Stomach (tissue), 9 donors: ENCODE data around the gene SCN5A. TPM values are rescaled to one million over a fixed set of nuclear protein-coding genes. Genes with fewer than 3 reads are reported as not detected.

Experiments
- DNase-seq, 2 donors: peaks; one replicate each; pipeline versions ENCODE4 v3.0.0 to v3.0.0-alpha.2; 2013 to 2019
- H3K27ac ChIP-seq, 5 donors: fragments of 200-600 bp in 4 of 5; sonication (generic) in 4 of 5; one replicate each; pipeline ENCODE4 v1.5.1; 2013 to 2019; ENCODE audit warnings: mild to moderate bottlenecking in 1 of 5, moderate library complexity in 1 of 5
- H3K27me3 ChIP-seq, 3 donors: fragments of 200-600 bp; sonication (generic); one replicate each; pipeline ENCODE4 v1.5.1; 2017 to 2019; ENCODE audit warnings: mixed run types in 1 of 3
- H3K36me3 ChIP-seq, 4 donors: fragments of 200-600 bp; sonication (generic); 1 replicate in 3 of 4; 2 replicates in 1 of 4; pipeline ENCODE4 v1.5.1; 2016 to 2019
- H3K4me1 ChIP-seq, 4 donors: fragments of 200-600 bp; sonication (generic); one replicate each; pipeline ENCODE4 v1.5.1; 2016 to 2019
- H3K4me3 ChIP-seq, 4 donors: fragments of 200-600 bp; sonication (generic) in 3 of 4; one replicate each; pipeline ENCODE4 v1.5.1; 2016 to 2019; ENCODE audit warnings: mild to moderate bottlenecking in 1 of 4
- H3K9me3 ChIP-seq, 4 donors: fragments of 200-600 bp; sonication (generic); one replicate each; pipeline ENCODE4 v1.5.1; 2016 to 2019
- EP300 ChIP-seq: sonication (generic); formaldehyde crosslinking; IDR thresholded peaks from one replicate; pipeline ENCODE4 v1.6.1; 2017; ENCODE audit warnings: antibody characterized with exemption
- POLR2A ChIP-seq, 4 donors: fragments of 450-650 bp; IDR thresholded peaks; one replicate each; pipeline ENCODE4 v1.6.1; 2016; ENCODE audit warnings: antibody characterized with exemption in 4 of 4, control low read depth in 2 of 4, mild to moderate bottlenecking in 1 of 4, moderate library complexity in 1 of 4
- POLR2AphosphoS5 ChIP-seq, 3 donors: sonication (generic); formaldehyde crosslinking; IDR thresholded peaks; one replicate each; pipeline ENCODE4 v1.6.1; 2016; ENCODE audit warnings: antibody characterized with exemption in 3 of 3
- WGBS, 5 donors: extraction: QIAGEN DNeasy Blood & Tissue Kit in 3 of 5; methylation state at CpG; one replicate each; pipeline versions ENCODE4 v1.1.5 to v1.1.7; 2013 to 2018; 5-methylcytosine and 5-hydroxymethylcytosine counted together
- intact Hi-C: fragments of 100-400 bp; cut with DNase I; formaldehyde crosslinking; loops from one replicate; pipeline ENCODE4 v1.15.1; 2023; ENCODE audit warnings: low total_unique reads
- polyA plus RNA-seq, 3 donors: library from polyadenylated mRNA; stranded (reverse); fragments of 200-250 nt; gene quantifications; one replicate each; pipeline ENCODE4 v1.2.3, GENCODE V29; 2013
- total RNA-seq, 5 donors: library from RNA; depleted of rRNA; stranded (reverse); fragments of >200 nt; gene quantifications; one replicate each; pipeline versions ENCODE4 v1.1.0 to v1.2.3, GENCODE V29; 2014 to 2016
- TF ChIP-seq, protein P1 (sequence below), 7 experiments: fragments of 450-650 bp in 4 of 7; fragments of 200-600 bp in 3 of 7; sonication (generic) in 3 of 7; IDR thresholded peaks; one replicate each; pipeline ENCODE4 v1.5.1; 2016 to 2019; ENCODE audit warnings: antibody characterized with exemption in 7 of 7, control low read depth in 2 of 7, mild to moderate bottlenecking in 1 of 7
- donor health status: healthy with polysubstance abuse.
- donor health status: Bipolar disorder and iron deficiency.
- donor health status: healthy.

The SCN5A gene
- total and polyA plus RNA-seq, 8 donors: 0.05 to 1.1 (median 0.10) TPM; not detected in 4

DNA sequence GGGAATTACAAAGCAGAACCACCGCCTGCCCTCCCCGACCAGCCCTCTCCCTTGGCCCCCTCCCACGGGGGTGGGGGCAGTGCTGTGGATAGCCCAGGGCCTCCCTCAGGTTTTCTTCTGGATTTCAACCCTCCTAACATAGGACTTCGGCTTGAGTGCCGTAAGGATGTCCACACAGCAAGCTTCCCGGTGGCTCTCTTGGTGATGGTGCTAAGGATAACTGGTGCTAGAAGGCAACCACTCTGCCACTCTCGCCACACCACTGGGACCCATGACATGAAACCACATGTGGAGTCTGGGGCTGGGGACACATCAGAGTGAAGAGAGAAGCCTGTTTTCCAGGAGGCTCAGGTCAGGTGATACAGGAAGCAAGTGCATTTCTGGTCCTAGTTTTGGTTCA, 35.4 kb downstream of the SCN5A start:
- H3K27ac ChIP-seq: no peak overlapping the region
- intact Hi-C loops: no loop called here
- 69 to 82% (median 76%) methylated on average over 7 of the region's 7 CpGs for WGBS, 5 donors
- no peaks in the 10 kb centered on the region for H3K27me3 ChIP-seq
- DNase-seq: no peak
- no peaks in the 10 kb centered on the region for H3K9me3 ChIP-seq
- no peaks in the 10 kb centered on the region for H3K36me3 ChIP-seq
- no peaks in the 10 kb centered on the region for H3K4me1 ChIP-seq
- no peak overlapping the region for H3K4me3 ChIP-seq
- TF ChIP-seq POLR2A (IDR thresholded peaks at IDR 0.05) (no peak), EP300 (no peak), POLR2AphosphoS5 (IDR thresholded peaks at IDR 0.05) (no peak)
- TF ChIP-seq, protein P1, sequence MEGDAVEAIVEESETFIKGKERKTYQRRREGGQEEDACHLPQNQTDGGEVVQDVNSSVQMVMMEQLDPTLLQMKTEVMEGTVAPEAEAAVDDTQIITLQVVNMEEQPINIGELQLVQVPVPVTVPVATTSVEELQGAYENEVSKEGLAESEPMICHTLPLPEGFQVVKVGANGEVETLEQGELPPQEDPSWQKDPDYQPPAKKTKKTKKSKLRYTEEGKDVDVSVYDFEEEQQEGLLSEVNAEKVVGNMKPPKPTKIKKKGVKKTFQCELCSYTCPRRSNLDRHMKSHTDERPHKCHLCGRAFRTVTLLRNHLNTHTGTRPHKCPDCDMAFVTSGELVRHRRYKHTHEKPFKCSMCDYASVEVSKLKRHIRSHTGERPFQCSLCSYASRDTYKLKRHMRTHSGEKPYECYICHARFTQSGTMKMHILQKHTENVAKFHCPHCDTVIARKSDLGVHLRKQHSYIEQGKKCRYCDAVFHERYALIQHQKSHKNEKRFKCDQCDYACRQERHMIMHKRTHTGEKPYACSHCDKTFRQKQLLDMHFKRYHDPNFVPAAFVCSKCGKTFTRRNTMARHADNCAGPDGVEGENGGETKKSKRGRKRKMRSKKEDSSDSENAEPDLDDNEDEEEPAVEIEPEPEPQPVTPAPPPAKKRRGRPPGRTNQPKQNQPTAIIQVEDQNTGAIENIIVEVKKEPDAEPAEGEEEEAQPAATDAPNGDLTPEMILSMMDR (IDR thresholded peaks at IDR 0.05): no peak

DNA sequence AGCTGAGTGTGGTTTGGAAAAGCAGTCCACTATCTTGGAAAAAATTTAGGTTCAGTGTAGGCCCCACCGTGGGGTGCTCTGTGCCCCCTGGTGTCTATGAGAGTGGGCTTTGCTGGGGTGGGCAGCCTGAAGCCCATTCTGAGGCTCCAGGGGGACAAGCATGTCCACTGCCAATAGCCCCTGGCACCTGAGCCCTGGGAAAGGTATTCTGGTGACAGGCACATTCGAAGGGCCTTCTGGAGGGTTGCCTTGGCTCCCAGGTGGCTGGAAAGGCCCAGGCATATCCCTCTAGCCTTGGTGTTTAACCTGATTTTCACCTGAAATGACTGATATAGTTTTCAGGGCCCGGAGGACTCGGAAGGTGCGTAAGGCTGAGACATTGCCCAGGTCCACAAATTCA, 36.1 kb downstream of the SCN5A start:
- TF ChIP-seq POLR2AphosphoS5 (IDR thresholded peaks at IDR 0.05) (no peak), POLR2A (IDR thresholded peaks at IDR 0.05) (no peak), EP300 (no peak)
- TF ChIP-seq, protein P1 (IDR thresholded peaks at IDR 0.05): no peak
- 81 to 91% (median 86%) methylated on average over 4 to 5 of the region's 5 CpGs for WGBS, 5 donors
- no peak for DNase-seq
- no peaks in the 10 kb centered on the region for H3K9me3 ChIP-seq
- intact Hi-C loops: no loop called here
- no peak overlapping the region for H3K27ac ChIP-seq
- H3K4me3 ChIP-seq: no peak overlapping the region
- no peaks in the 10 kb centered on the region for H3K36me3 ChIP-seq
- H3K27me3 ChIP-seq: no peaks in the 10 kb centered on the region
- no peaks in the 10 kb centered on the region for H3K4me1 ChIP-seq

GRCh38 chr3:38611866-38612265, 37.6 kb downstream of the SCN5A start:
- H3K27me3 ChIP-seq: no peaks in the 10 kb centered on the region
- no peaks in the 10 kb centered on the region for H3K4me1 ChIP-seq
- WGBS, 5 donors: 84 to 91% (median 88%) methylated on average over 4 of the region's 4 CpGs
- H3K9me3 ChIP-seq: no peaks in the 10 kb centered on the region
- TF ChIP-seq POLR2AphosphoS5 (IDR thresholded peaks at IDR 0.05) (no peak), POLR2A (IDR thresholded peaks at IDR 0.05) (no peak), EP300 (no peak)
- TF ChIP-seq, protein P1 (IDR thresholded peaks at IDR 0.05): no peak
- intact Hi-C loops: no loop called here
- H3K4me3 ChIP-seq: no peak overlapping the region
- no peak for DNase-seq
- H3K36me3 ChIP-seq: no peaks in the 10 kb centered on the region
- no peak overlapping the region for H3K27ac ChIP-seq

- Histone ChIP-seq H3K27me3 (no peaks in the 10 kb centered on the region), H3K4me3 (no peak overlapping the region), H3K9me3 (no peaks in the 10 kb centered on the region), H3K4me1 (no peaks in the 10 kb centered on the region), H3K27ac (no peak overlapping the region), H3K36me3 (no peaks in the 10 kb centered on the region)
- no peak for TF ChIP-seq POLR2A (IDR thresholded peaks at IDR 0.05)
- TF ChIP-seq EP300: no peak
- TF ChIP-seq, protein P1 (IDR thresholded peaks at IDR 0.05): no peak
- no peak for TF ChIP-seq POLR2AphosphoS5 (IDR thresholded peaks at IDR 0.05)
- intact Hi-C loops: no loop called here
- DNase-seq: no peak
- WGBS, 5 donors: 89 to 93% (median 90%) methylated on average over 4 to 5 of the region's 5 CpGs
Measured at GRCh38 chr3:38610934-38611333, 38.6 kb downstream of the SCN5A start.
